ENCODE results near the gene CLPTM1.
"Not testable (repeated sequence)": the region's sequence is repeated elsewhere in the genome, so short reads cannot be mapped to it uniquely, and the experiment has no call there.

The CLPTM1 gene

GRCh38 chr19:44954649-44955504 is at the start of gene CLPTM1:
Gene CLPTM1 (plus strand): TSS chr19:44955380. CDS start chr19:44955396, 16 bp downstream.
- TF ChIP-seq CTCF (IDR thresholded peaks at IDR 0.05; ENCODE audit: low read depth, low read length) = no peak
- peak within 1 kb of the TSS; percentile 92 for H3K4me3 ChIP-seq (ENCODE audit: low read depth, low read length)

GRCh38 chr19:44905437-44906160 is 49.6 kb upstream of the CLPTM1 start, which contains the start of gene APOE:
Gene APOE (plus strand): TSS chr19:44905796. CDS start chr19:44906625, 829 bp downstream.
- TF ChIP-seq CTCF (IDR thresholded peaks at IDR 0.05; ENCODE audit: low read depth, low read length) = no peak
- peak within 1 kb of the TSS; percentile 29; the same call in 1 of the 2 replicates for H3K4me3 ChIP-seq (ENCODE audit: low read depth, low read length)

- no peak for TF ChIP-seq CTCF (IDR thresholded peaks at IDR 0.05; ENCODE audit: low read depth, low read length)
- H3K4me3 ChIP-seq (ENCODE audit: low read depth, low read length) = no peak overlapping the region
Observed at GRCh38 chr19:44907613-44908012, 47.6 kb upstream of the CLPTM1 start.

- no peak overlapping the region for H3K4me3 ChIP-seq (ENCODE audit: low read depth, low read length)
- no peak for TF ChIP-seq CTCF (IDR thresholded peaks at IDR 0.05; ENCODE audit: low read depth, low read length)
Observed at GRCh38 chr19:44908074-44908835, 46.9 kb upstream of the CLPTM1 start.

GRCh38 chr19:44908836-44909261 is 46.3 kb upstream of the CLPTM1 start:
- no peak for TF ChIP-seq CTCF (IDR thresholded peaks at IDR 0.05; ENCODE audit: low read depth, low read length)

GRCh38 chr19:44909775-44910174 is 45.4 kb upstream of the CLPTM1 start:
- TF ChIP-seq CTCF (IDR thresholded peaks at IDR 0.05; ENCODE audit: low read depth, low read length) = no peak
- no peak overlapping the region for H3K4me3 ChIP-seq (ENCODE audit: low read depth, low read length)

More at GRCh38 chr19:44908836-44909261, 46.3 kb upstream of the CLPTM1 start:
- H3K4me3 ChIP-seq (ENCODE audit: low read depth, low read length) = no peak overlapping the region

GRCh38 chr19:44911896-44912295 is 43.3 kb upstream of the CLPTM1 start:
- not testable (repeated sequence) for H3K4me3 ChIP-seq (ENCODE audit: low read depth, low read length)

Measured in WI38 (cell line).